ENCODE data around the gene ARHGAP19.

The ARHGAP19 gene

DNA sequence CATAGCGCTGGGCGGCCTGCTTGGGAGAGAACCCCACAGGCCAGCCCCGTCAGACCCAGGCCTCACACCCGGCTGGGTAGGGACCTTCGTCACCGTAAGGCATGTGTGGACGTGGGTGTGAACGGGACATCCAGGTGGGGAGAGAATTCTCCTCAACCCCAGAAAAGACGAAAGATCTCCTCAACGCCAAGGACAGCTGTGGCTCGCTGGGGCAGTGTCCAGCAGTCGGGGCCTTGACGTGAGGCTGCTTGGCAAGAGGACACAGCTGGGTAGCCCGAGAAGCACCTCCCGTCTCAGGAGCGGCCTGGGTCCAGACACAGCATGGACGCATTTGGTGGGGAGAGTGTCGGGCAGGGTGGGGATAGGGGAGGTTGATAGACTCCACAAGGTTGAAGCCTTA is 105.5 kb downstream of the ARHGAP19 start:
- Histone ChIP-seq H3K27me3 (ENCODE audit: control insufficient read depth, insufficient read depth, low read length) (peaks cover 24% of the 10 kb centered on the region), H3K9ac (ENCODE audit: low read length) (no peak overlapping the region), H3K27ac (ENCODE audit: low read depth, low read length) (no peak overlapping the region), H3K36me3 (ENCODE audit: control insufficient read depth, insufficient read depth, low read length) (no peaks in the 10 kb centered on the region), H3K4me3 (ENCODE audit: low read length) (no peak overlapping the region), H3K4me1 (ENCODE audit: control insufficient read depth, insufficient read depth, low read length) (no peaks in the 10 kb centered on the region)

DNA sequence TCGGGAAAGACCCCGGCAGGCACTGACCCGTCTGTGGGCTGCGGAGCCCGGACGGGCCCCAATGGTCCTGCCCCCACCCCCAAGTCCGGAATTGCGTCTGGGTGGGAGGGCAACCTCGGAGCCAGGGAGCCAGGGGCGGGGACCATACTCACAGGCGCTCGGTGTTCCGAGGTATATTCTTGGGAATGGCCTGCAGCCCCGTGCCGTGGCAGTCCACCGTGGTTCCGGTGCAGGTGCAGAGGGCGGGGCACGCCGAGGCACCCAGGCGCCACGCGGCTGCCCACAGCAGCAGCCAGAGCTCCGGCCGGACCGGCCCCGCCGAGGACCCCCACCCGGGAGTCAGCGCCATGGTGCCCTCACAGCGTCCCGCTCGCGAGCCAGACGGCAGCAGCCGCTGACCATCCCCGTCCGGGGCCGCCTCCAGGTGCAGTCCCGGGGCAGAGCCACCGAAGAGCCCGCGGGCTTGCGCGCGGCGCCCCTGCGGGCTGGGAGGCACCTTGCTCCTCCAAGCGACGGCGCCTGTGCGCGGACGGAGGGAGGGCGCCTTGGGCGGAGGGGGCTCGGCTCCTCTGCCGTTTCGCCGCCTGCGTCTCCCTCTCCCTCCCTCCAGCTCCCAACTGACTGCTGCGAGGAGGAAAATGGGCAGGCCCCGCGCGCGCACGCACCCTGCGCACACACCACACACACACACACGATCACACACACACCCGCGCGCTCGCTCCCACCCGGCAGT is 106.9 kb downstream of the ARHGAP19 start, which contains the start of gene SLIT1:
SLIT1 (minus strand) TSS at position 634 of the 733 bp plus-strand sequence; CDS start at position 349, 285 bp downstream.
- peaks cover 24% of the 10 kb centered on the region for H3K27me3 ChIP-seq (ENCODE audit: control insufficient read depth, insufficient read depth, low read length)
- H3K9ac ChIP-seq (ENCODE audit: low read length): no peak within 1 kb of the TSS

DNA sequence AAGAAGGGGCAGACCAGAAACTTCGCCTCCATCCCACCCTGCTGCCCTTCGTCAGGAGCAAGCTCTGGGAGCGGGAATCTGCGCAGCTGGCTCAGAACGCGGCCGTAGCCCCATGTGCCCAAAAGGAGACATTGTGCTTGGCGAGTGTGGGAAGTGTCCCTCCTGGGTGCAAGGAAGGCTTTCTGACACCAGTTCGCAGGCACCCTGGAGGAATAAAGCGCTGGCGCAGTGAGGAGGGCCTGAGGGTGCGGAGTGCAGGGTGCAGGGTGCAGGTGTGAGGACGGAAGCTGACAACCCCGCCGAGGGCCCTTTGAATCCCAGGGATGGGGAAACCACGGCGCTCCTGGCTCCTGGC is 107.5 kb downstream of the ARHGAP19 start:
- H3K27me3 ChIP-seq (ENCODE audit: control insufficient read depth, insufficient read depth, low read length): peaks cover 24% of the 10 kb centered on the region
- no peaks in the 10 kb centered on the region for H3K36me3 ChIP-seq (ENCODE audit: control insufficient read depth, insufficient read depth, low read length)
- H3K27ac ChIP-seq (ENCODE audit: low read depth, low read length): no peak overlapping the region
- no peak overlapping the region for H3K4me3 ChIP-seq (ENCODE audit: low read length)
- no peak overlapping the region for H3K9ac ChIP-seq (ENCODE audit: low read length)
- H3K4me1 ChIP-seq (ENCODE audit: control insufficient read depth, insufficient read depth, low read length): no peaks in the 10 kb centered on the region

More for the DNA sequence above, 106.9 kb downstream of the ARHGAP19 start, which contains the start of gene SLIT1:
- H3K4me1 ChIP-seq (ENCODE audit: control insufficient read depth, insufficient read depth, low read length): no peaks in the 10 kb centered on the region
- peak within 1 kb of the TSS; percentile 17 for H3K4me3 ChIP-seq (ENCODE audit: low read length)
- no peaks in the 10 kb centered on the region for H3K36me3 ChIP-seq (ENCODE audit: control insufficient read depth, insufficient read depth, low read length)
- H3K27ac ChIP-seq (ENCODE audit: low read depth, low read length): no peak within 1 kb of the TSS

DNA sequence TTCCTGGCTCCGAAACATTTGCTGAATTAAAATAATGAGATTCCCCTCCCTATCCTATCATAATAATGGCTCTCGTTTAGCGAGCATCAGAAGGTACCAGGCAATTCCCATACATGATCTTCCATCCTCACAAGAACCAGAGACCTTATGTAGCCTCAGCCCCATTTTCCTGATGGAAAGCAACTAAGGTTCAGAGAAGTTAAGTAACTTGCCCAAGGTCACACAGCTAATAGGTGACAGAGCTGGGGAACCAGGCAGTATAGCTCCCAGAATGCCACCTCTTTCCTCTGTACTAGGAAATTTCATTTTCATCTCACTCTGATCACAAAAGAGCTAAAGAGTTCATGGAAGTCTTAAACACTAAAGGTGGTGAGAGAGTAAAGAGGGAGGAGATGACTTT is 109.1 kb downstream of the ARHGAP19 start:
- Histone ChIP-seq H3K4me1 (ENCODE audit: control insufficient read depth, insufficient read depth, low read length) (no peaks in the 10 kb centered on the region), H3K27me3 (ENCODE audit: control insufficient read depth, insufficient read depth, low read length) (peaks cover 24% of the 10 kb centered on the region), H3K27ac (ENCODE audit: low read depth, low read length) (no peak overlapping the region), H3K36me3 (ENCODE audit: control insufficient read depth, insufficient read depth, low read length) (no peaks in the 10 kb centered on the region), H3K4me3 (ENCODE audit: low read length) (no peak overlapping the region), H3K9ac (ENCODE audit: low read length) (no peak overlapping the region)

DNA sequence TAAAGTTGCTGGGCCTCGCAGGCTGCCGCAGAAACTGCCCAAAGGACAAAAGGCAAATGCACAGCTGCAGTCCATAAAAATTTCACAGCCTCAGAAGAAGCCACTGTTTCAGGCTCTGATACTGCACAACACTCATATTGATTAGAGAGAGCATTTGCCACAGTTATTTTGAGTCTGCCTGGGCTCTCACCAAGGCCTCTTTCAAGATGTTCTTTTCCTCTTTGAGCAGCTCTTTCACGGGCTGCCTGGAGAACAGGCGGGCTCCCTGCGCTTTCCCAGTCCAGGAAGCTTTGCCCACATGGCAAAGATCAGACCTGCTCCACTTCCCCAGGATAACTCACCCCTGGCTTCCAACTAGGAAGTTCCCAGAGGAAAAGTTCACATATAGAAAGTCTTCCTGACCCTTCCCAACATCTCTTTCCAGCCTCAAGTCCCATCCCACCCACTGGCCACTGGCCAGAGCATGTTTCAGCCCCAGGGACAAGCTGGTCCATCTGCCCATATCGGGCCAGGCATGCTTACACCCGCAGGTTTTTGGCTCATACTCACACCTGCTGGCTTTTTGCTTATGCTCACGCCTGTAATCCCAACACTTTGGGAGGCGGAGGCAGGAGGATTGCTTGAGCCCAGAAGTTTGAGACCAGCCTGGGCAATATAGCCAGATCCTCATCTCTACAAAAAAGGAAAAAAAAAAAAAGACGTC is 110.0 kb downstream of the ARHGAP19 start:
- Histone ChIP-seq H3K4me3 (ENCODE audit: low read length) (no peak overlapping the region), H3K27me3 (ENCODE audit: control insufficient read depth, insufficient read depth, low read length) (peaks cover 20% of the 10 kb centered on the region), H3K4me1 (ENCODE audit: control insufficient read depth, insufficient read depth, low read length) (no peaks in the 10 kb centered on the region), H3K27ac (ENCODE audit: low read depth, low read length) (no peak overlapping the region), H3K9ac (ENCODE audit: low read length) (no peak overlapping the region), H3K36me3 (ENCODE audit: control insufficient read depth, insufficient read depth, low read length) (no peaks in the 10 kb centered on the region)

DNA sequence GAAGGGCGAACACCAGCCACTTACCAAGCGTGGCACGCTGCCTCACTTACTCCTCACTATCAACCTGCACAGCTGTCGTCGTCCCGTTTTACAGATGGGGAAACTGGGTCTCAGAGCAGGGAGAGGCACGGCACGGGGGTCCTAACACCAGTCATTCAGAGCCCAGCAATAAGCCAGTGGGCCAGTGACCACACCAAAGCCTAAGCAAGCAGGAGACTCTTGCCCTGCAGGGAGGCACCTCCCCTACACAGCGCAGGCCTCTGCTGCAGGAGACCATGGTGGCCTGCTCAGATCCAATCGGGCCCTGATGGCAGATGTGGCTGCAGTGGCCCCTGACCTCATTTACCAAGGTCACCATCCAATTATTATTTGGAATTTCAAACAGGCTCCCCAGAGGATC is 111.5 kb downstream of the ARHGAP19 start:
- Histone ChIP-seq H3K36me3 (ENCODE audit: control insufficient read depth, insufficient read depth, low read length) (no peaks in the 10 kb centered on the region), H3K4me3 (ENCODE audit: low read length) (no peak overlapping the region), H3K27ac (ENCODE audit: low read depth, low read length) (no peak overlapping the region), H3K9ac (ENCODE audit: low read length) (no peak overlapping the region), H3K27me3 (ENCODE audit: control insufficient read depth, insufficient read depth, low read length) (peaks cover 15% of the 10 kb centered on the region), H3K4me1 (ENCODE audit: control insufficient read depth, insufficient read depth, low read length) (no peaks in the 10 kb centered on the region)

DNA sequence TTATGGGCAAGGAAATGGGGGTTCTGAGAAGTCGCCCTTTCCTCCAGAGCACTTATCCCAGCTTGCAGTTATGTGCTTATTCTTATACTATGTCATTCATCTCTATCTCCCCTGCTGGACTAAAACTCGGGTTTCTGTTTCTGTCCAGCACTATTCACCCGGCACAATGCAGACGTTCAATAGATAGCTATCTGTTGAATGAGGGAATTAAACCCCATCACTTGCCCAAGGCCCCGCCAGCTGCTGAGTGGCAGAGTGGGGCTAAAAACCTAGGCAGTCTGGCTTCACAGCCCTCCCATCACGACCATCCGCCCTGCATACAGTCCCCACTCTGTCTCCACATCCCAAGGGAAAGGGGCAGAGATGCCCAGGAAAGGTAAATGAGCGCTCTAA is 112.1 kb downstream of the ARHGAP19 start:
- H3K36me3 ChIP-seq (ENCODE audit: control insufficient read depth, insufficient read depth, low read length): no peaks in the 10 kb centered on the region
- no peak overlapping the region for H3K27ac ChIP-seq (ENCODE audit: low read depth, low read length)
- peaks cover 12% of the 10 kb centered on the region for H3K27me3 ChIP-seq (ENCODE audit: control insufficient read depth, insufficient read depth, low read length)
- no peak overlapping the region for H3K9ac ChIP-seq (ENCODE audit: low read length)
- H3K4me1 ChIP-seq (ENCODE audit: control insufficient read depth, insufficient read depth, low read length): no peaks in the 10 kb centered on the region
- H3K4me3 ChIP-seq (ENCODE audit: low read length): no peak overlapping the region

DNA sequence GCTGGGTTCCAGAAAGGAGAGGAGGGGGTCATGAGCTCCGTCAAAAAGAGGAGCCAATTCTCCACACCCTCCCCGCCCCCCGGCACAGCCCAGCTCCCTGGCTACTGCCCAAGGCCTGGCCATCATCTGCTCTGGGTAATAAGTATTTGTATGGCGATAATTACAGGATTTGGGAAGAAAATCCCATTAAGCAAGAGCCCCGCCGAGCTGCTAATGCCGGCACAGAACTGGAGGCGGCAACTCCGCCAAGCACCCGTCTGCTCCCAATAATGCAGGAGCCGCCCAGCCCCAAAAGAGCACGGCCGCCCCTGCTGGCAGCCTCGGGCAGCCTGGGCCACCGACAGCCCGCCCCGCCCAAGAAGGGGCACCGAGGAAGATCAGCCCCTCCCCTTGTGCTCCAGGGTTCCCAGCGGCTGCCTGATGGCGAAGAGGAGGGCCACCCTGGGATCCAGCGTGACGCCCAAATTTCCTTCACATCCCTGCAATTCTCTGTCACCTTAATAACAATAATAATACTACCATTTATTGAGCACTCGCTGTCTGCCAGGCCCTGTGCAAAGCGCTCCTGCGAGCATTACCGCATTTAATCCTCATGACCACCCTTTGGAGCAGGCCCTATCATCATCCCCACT is 112.6 kb downstream of the ARHGAP19 start:
- no peaks in the 10 kb centered on the region for H3K36me3 ChIP-seq (ENCODE audit: control insufficient read depth, insufficient read depth, low read length)
- no peak overlapping the region for H3K27ac ChIP-seq (ENCODE audit: low read depth, low read length)
- no peaks in the 10 kb centered on the region for H3K4me1 ChIP-seq (ENCODE audit: control insufficient read depth, insufficient read depth, low read length)
- H3K9ac ChIP-seq (ENCODE audit: low read length): no peak overlapping the region
- H3K27me3 ChIP-seq (ENCODE audit: control insufficient read depth, insufficient read depth, low read length): peaks cover 7% of the 10 kb centered on the region
- H3K4me3 ChIP-seq (ENCODE audit: low read length): no peak overlapping the region

DNA sequence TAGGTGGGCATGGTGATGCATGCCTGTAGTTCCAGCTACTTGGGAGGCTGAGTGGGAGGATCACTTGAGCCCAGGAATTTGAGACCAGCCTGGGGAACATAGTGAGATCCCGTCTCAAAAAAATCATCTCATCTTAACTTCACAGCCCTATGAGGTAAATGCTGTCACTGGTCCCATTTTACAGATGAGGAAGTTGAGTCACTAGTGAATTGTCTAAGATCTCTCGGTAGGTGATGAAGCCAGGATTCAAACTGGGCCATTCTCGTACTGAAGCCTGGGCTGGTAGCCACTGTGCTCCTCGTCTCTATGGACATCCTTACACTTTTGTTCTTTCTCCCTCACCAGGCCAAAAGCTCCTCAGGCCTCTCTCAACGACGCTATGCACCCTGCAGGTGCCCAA is 113.1 kb downstream of the ARHGAP19 start:
- no peaks in the 10 kb centered on the region for H3K4me1 ChIP-seq (ENCODE audit: control insufficient read depth, insufficient read depth, low read length)
- no peak overlapping the region for H3K4me3 ChIP-seq (ENCODE audit: low read length)
- H3K27me3 ChIP-seq (ENCODE audit: control insufficient read depth, insufficient read depth, low read length): peaks cover 3% of the 10 kb centered on the region
- no peak overlapping the region for H3K9ac ChIP-seq (ENCODE audit: low read length)
- no peaks in the 10 kb centered on the region for H3K36me3 ChIP-seq (ENCODE audit: control insufficient read depth, insufficient read depth, low read length)
- no peak overlapping the region for H3K27ac ChIP-seq (ENCODE audit: low read depth, low read length)

DNA sequence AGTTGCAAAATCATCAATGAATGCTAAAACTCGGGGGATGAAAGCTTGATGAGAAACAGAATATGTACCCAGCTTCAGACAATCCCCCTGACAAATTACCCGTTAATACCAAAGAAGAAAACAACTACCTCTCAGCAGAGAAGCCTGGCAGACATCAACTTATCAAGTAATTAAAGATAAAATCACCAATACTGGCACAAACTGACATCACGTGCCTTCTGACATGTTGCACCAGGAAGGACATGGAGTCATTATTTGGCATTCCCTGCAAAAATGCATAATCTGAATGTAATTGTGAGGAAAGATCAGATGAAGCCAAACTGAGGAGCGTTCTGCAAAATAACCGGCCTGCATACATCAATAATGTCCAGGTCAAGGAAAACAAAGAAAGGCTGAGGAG is 114.4 kb downstream of the ARHGAP19 start:
- no peaks in the 10 kb centered on the region for H3K36me3 ChIP-seq (ENCODE audit: control insufficient read depth, insufficient read depth, low read length)
- no peak overlapping the region for H3K9ac ChIP-seq (ENCODE audit: low read length)
- H3K27ac ChIP-seq (ENCODE audit: low read depth, low read length): no peak overlapping the region
- H3K4me1 ChIP-seq (ENCODE audit: control insufficient read depth, insufficient read depth, low read length): no peaks in the 10 kb centered on the region
- no peaks in the 10 kb centered on the region for H3K27me3 ChIP-seq (ENCODE audit: control insufficient read depth, insufficient read depth, low read length)
- H3K4me3 ChIP-seq (ENCODE audit: low read length): no peak overlapping the region

DNA sequence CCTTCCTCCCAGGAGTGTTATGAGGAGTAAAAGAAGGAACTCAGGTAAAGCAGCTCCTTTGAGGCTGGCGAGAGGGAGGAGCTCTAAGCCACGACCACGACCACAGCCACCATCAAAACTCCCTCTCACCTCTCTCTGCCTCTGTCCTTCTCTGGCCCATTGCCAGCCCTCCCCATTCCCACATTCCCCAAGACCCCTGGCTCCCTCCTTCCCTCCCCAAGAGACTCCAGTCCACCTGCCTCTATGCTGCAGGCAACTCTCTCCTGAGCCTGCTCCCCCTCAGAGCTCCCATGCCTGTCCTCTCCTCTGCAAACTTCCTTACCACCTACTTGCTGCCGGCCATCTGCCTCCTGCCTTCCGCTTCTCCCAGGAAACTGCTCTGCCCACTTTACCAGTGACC is 116.2 kb downstream of the ARHGAP19 start:
- no peak overlapping the region for H3K27ac ChIP-seq (ENCODE audit: low read depth, low read length)
- H3K27me3 ChIP-seq (ENCODE audit: control insufficient read depth, insufficient read depth, low read length): no peaks in the 10 kb centered on the region
- H3K4me3 ChIP-seq (ENCODE audit: low read length): no peak overlapping the region
- no peaks in the 10 kb centered on the region for H3K36me3 ChIP-seq (ENCODE audit: control insufficient read depth, insufficient read depth, low read length)
- H3K9ac ChIP-seq (ENCODE audit: low read length): no peak overlapping the region
- no peaks in the 10 kb centered on the region for H3K4me1 ChIP-seq (ENCODE audit: control insufficient read depth, insufficient read depth, low read length)

DNA sequence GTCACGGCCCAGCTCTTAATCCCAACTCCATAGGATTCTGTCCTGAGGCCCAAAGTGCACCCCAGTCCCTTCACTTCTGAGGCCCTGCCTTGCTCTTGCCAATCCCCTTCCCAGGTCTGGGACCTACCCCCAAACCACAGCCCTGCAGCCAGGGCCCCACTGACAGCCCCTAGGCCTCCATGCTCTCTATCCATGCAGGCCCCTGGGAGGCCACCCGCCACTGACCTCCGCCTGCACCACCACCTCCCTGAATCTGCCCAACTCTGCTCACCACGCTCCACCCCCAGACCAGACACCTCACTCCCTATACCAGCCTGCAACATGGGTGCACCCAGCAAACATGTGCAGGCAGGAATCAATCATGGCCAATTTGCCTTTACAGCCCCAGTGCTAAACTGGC is 116.9 kb downstream of the ARHGAP19 start:
- Histone ChIP-seq H3K4me1 (ENCODE audit: control insufficient read depth, insufficient read depth, low read length) (no peaks in the 10 kb centered on the region), H3K9ac (ENCODE audit: low read length) (no peak overlapping the region), H3K27ac (ENCODE audit: low read depth, low read length) (no peak overlapping the region), H3K4me3 (ENCODE audit: low read length) (no peak overlapping the region), H3K27me3 (ENCODE audit: control insufficient read depth, insufficient read depth, low read length) (no peaks in the 10 kb centered on the region), H3K36me3 (ENCODE audit: control insufficient read depth, insufficient read depth, low read length) (no peaks in the 10 kb centered on the region)

Data from rectal smooth muscle tissue (tissue), 1 donor.